Activated T-helper 1 cell treated with anti-CD3 and anti-CD28 coated beads, Interleukin-12 subunit alpha, Interleukin-12 subunit beta, Interleukin-2, Interleukin-4 antibody, amounts not matched to agents 30 ng/mL and 10 ng/mL and 1 ng/mL, durations not matched to agents 14 hours and 24 hours and 36 hours (primary cell): Measurements from ENCODE around the gene NUDT8. TPM values are rescaled to one million over a fixed set of nuclear protein-coding genes. Genes with fewer than 3 reads are reported as not detected.

Experiments used
- total RNA-seq: library from RNA; stranded (reverse); gene quantifications from 2 replicates; pipeline ENCODE4 v1.2.3, GENCODE V29; 2022

Gene NUDT8
- total RNA-seq, 1 donor from 2014 or later: 19.9 TPM

Other genes with a start within 250 kb of the NUDT8 start
- gene RAD9A, start 238.0 kb downstream of the NUDT8 start, total RNA-seq: 30.7 and 31.6 TPM in 2 replicates
- gene PPP1CA, start 228.1 kb downstream of the NUDT8 start, total RNA-seq: 260 and 263 TPM in 2 replicates
- 131 and 135 TPM in 2 replicates for gene TBC1D10C, start 225.9 kb downstream of the NUDT8 start, total RNA-seq
- gene CARNS1, start 214.3 kb downstream of the NUDT8 start, total RNA-seq: 0.62 and 0.81 TPM in 2 replicates
- gene RPS6KB2, start 201.4 kb downstream of the NUDT8 start, total RNA-seq: 84.1 and 86.2 TPM in 2 replicates
- 108 and 109 TPM in 2 replicates for gene PTPRCAP, start 192.3 kb downstream of the NUDT8 start, total RNA-seq
- gene CORO1B, start 186.5 kb downstream of the NUDT8 start, total RNA-seq: 222 and 225 TPM in 2 replicates
- gene GPR152, start 177.2 kb downstream of the NUDT8 start, total RNA-seq: not detected in 2 replicates
- 0.86 and 0.96 TPM in 2 replicates for gene CABP4, start 174.6 kb downstream of the NUDT8 start, total RNA-seq
- gene TMEM134, start 160.7 kb downstream of the NUDT8 start, total RNA-seq: 55.1 and 61.4 TPM in 2 replicates
- 200 and 203 TPM in 2 replicates for gene AIP, start 146.9 kb downstream of the NUDT8 start, total RNA-seq
- gene PITPNM1, start 124.6 kb downstream of the NUDT8 start, total RNA-seq: 138 and 140 TPM in 2 replicates
- 107 and 115 TPM in 2 replicates for gene CDK2AP2, start 121.8 kb downstream of the NUDT8 start, total RNA-seq
- not detected in 2 replicates for gene CABP2, start 106.5 kb downstream of the NUDT8 start, total RNA-seq
- 278 and 289 TPM in 2 replicates for gene GSTP1, start 46.1 kb downstream of the NUDT8 start, total RNA-seq
- gene NDUFV1, start 23.0 kb downstream of the NUDT8 start, total RNA-seq: 289 and 303 TPM in 2 replicates
- not detected in 2 replicates for gene TBX10, start 9.8 kb upstream of the NUDT8 start, total RNA-seq
- gene ACY3, start 20.8 kb upstream of the NUDT8 start, total RNA-seq: 0.32 TPM in 1 of 2 replicates, not detected in the other
- not detected in 2 replicates for gene ALDH3B2, start 44.7 kb upstream of the NUDT8 start, total RNA-seq